EH (cell line): ENCODE data around the gene ZNF385A.
A peak's percentile ranks its signal among the peaks of the same experiment; 100 is the strongest.

ENCODE experiments used
- DNase-seq: peaks from one replicate; pipeline ENCODE4 v3.0.0-alpha.2; 2015; ENCODE audit warnings: low read depth

The ZNF385A gene

GRCh38 chr12:54373649-54374561 is 10.6 kb downstream of the ZNF385A start:
- DNase-seq = no peak

GRCh38 chr12:54372113-54372806 is 12.3 kb downstream of the ZNF385A start:
- no peak for DNase-seq

DNA sequence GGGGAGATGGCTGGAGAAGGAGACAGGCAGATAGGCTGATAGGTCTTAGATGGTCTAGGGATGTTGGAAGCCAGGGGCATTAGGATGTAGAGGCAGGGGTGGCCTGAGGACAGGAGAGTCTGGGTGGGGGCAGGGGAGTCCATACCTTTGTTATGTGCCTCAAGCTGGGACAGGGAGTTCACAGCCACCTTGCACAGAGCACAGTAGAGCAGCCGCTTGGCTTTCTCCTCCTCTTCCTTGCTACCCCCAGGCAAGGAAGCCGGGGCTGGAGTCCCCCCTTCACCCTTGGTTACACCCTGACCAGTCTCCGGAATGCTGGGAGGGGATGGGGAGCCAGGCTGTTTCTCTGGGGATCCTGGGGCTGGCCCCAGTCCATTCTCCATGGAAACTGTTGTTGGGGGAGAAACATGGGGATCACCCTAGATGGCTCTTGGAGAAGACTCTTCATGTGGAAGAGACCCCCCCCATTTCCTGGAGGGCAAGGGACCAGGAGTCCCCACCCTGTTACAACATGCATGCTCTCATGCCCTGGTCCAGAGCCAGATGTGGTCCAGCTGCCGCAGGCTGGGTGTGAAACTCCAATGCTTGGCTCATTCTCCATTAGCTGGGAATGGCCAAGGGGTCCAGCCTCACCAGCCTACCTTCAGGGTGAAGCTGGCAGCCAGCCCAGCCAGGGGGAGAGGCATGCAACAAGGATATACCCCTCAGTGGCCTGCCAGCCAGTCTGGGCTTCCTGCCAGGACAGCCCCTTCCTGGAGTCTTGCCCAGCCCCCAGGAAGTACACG is 13.0 kb downstream of the ZNF385A start:
- DNase-seq = no peak

- DNase-seq = peak; percentile 89
Measured at GRCh38 chr12:54370171-54370730, 14.3 kb downstream of the ZNF385A start.

DNA sequence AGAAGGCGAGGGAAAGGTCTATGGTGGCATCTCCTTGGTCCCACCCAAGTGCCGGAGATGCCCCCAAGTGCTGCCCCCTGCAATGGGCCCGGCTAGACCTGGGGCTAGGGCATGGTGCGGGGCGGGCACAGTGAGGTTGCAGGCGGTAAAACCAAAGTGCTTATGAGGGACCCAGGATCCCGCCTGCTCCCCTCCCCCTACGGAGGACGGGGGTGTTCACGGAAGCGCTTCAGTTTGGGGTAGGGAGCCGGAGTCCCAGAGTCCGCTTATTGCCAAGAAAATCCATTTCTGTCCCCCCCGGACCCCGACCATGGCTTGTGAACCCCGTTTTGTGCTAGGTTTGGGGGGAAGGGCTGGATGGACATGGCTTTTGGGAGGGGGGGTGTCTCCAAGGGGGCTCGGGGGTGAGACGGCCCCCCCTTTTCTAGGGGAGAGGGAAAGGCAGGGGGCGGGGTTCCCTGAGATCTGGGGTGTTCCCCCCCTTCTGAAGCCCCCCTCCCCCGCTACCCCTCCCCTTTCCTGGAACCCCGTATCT is 14.9 kb downstream of the ZNF385A start:
- no peak for DNase-seq

DNA sequence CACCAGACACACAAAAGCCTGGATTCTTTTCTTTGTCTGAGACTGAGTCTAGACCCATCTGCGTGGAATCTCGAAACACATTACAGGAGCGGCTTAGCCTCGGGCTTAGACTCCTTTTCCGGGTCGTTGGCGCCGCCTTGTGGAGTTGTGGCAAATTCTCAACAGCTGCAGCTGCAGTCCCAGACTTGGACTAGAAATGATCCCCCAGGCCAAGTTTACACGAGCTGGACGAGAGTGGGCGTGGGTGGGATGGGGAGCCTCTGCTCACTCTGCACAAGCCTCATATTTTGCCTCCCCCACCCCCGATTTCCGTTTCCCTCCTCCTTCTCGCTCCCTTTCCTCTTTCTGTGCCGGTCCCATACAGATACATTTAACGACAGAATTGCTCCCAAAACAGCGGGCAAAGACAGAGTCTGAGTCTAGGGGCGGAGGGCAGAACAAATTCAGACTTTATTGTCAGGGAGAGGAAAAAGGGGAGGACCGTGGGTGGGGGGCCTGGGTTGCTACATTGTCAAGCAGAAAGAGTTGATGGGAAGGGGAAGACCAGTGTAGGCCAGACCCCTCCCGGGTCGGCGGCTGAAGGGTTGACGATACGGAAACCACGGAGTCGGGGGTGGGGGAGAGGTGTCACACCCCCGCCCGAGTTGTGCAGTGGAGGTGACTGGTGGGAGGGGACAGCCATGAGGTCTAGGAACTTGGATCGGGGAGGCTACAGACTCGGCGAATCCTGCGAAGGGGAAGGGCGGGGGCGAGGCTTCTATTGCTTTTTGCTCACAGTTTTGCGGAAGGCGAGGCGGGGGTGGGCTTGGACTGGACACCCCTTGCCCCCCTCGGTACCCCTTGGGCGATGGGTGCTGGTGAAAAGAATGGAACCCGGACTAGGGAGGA is 15.6 kb downstream of the ZNF385A start:
- DNase-seq = peak; percentile 88

- no peak for DNase-seq
Measured at GRCh38 chr12:54368025-54368708, 16.4 kb downstream of the ZNF385A start.

DNA sequence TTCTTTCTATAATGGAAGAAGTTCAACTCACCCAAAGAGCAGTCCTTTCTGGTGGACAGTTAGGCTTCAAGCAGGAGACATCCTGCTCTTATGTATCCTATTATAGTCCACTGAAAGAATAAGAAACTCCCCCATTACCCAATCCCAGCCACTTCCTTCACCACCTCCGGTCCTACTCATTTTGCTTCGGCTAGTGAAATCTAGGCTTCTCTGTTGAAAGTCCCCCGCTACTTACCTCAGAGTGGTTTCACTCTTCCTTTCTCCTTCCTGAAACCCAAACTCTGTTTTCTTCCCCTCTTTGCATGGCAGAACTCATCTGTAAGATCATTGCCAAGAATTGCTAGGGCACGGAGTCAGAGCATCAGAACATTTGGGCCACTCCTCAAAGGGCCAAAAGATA is 20.1 kb downstream of the ZNF385A start, which contains the start of gene GPR84:
TSS of gene GPR84 (minus strand) at position 74 of the 400 bp plus-strand sequence. CDS start 635 bp downstream, outside the sequence.
- DNase-seq = no peak

- no peak for DNase-seq
Measured at GRCh38 chr12:54363618-54364017, 20.9 kb downstream of the ZNF385A start.

DNA sequence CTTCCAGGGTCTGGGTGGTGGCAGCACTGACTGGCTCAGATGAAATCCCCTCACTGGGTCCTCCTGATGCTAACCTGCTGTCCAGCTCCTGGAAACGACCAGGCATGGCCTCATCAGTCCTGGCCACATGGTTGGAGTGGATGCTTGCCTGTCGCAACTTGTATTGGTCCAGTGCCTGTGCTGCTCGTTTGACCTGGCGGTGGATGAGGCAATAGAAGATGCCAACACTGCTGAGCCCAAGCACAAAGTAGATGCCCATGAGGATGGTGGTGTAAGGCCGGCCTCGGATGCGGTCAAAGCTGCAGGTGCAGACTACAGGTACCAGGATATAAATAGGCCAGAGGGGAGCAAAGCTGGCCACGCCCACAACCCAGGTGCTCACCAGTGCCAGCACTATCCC is 21.5 kb downstream of the ZNF385A start:
- DNase-seq = no peak

DNA sequence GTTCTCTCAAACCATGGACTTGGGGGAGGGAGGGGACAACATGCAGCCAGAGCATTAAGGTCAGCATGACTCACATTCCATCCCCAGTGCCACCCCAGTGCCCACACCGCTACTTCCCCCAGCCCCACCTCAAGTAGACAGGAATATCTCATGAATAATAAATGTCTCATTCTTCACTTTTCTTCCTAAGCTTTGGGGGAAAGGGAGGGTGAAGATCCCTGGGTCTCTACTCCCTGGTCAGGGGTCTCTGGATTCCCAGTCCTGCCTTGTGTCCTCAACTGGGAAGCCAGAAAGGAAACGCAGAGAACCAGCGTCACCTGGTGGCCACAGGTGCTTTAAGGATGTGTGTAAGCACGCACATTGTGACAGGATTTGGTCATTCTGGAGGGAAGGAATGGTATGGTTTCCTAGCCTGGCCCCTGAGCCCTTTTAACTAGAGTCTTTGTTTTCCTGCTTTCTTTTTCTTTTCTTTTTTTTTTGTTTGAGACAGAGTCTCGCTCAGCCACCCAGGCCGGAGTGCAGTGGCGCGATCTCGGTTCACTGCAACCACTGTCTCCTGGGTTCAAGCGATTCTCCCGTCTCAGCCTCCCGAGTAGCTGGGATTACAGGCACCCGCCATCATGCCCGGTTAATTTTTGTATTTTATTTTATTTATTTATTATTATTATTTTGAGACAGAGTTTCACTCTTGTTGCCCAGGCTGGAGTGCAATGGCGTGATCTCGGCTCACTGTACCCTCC is 23.6 kb downstream of the ZNF385A start:
- peak; percentile 77 for DNase-seq

- DNase-seq = no peak
Measured at GRCh38 chr12:54359762-54360351, 24.7 kb downstream of the ZNF385A start.

DNA sequence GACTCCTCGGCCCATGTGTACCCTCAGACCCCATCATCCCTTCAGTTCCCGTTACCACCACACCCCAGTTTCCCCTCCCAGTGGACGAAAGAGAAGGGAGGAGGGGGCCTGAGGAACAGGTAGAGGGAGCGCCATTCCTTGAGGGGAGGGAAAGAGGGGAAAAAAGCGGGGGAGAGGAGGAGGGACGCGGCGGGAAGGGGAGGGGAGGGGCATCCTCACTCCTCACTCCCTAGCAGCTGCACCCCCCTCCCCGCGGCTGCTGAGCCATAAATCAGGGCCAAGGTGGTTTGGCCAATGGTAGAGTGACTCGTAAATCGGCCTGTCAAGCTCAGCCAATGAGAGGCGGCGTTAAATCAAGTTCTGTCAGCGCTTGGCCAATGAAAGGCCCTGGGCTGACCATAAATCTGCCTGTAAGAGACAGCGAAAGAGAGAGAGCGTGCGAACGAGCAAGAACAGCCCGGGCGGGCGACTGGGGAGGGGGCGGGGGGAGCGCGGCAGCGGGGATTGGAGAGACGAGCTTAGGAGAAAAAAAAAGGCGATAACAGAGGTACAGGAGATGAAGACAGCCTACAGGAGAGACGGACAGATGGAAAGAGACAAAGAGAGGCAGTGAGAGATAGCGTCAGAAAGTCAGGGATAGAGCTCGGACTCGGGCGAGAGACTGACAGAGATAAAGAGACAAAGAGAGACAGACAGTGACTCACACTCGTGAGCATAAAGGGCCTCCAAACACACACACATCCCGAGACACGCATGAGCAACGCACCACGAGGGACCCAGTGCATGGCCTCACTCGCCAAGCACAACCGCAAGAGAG is 25.4 kb downstream of the ZNF385A start:
- DNase-seq = peak; percentile 99

- DNase-seq = peak; percentile 44
Measured at GRCh38 chr12:54358191-54358944, 26.2 kb downstream of the ZNF385A start.

DNA sequence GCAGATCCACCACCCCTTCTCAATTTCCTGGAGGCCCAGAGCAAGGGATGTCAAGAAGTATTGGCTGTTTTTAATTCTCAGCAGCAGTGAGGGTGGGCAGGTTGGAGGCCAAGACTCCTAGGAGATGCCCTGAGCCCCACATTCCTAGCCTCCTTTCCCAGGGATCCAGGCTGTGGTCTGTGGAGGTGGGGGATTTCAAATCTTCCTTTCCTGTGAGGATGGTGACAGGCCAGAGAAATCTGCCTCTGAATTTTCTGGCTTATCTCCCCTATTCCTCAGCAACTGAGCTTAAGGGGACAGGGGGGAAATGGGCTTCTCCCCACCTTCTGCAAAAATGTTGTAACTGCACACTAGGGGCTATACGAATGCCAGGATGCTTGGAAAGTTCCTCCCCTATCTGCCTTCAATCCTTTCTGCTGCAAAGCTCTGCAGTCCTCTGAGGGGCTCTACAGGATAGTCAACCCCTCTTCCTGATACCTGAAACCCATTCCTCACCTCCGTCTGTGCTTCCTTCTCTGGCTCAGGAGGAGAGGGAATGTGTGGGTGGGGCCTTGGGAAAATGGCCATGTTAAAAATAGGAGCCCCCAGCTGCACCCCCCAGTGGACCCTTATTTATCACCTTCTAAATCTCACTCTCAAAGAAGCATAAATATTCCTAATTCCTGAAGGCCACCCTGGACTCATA is 26.9 kb downstream of the ZNF385A start:
- DNase-seq = no peak

DNA sequence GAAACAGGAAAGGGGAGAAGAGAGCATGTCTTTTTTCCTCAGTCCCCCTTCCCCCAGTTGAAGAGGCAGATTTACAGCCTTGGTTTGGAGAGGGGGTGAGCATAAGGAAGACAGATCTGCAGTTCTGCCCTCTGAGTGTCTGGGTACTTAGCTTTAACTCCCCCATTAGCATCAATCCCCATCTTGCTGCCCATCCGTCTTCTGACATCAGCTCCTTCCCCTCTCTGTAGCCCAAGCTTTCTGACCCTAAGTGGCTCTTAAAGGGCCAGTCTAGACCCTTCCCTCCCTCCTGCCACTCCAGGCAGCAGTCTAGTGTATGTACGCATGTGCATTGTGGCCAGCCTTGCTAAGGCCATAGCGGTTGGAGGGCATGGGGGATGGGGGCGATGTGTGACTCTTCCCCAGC is 27.6 kb downstream of the ZNF385A start:
- DNase-seq = no peak

DNA sequence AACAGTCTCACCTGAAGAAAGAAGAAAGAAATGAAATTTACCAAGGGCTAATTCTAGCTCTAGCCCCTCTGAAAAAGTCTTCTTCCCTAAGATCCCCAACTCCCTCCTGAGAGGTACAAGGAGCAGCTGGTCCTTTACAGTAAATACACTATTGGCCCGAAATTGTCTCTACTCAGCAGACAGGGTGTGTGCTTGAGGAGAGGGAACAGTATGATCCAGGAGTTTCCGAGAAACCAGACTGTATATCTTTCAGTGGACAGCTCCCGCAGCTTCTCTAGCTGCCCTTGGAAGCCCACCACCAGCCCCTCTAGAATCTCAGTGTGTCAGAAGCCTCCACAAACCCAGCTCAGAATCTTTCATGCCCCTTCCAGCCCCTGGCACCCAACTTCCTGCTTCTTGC is 28.3 kb downstream of the ZNF385A start:
- DNase-seq = no peak
